K562 (cell line): ENCODE measurements around the gene LAMB4. TPM values are rescaled to one million over a fixed set of nuclear protein-coding genes. Genes with fewer than 3 reads are reported as not detected.

Source experiments
- CEBPB ChIP-seq: fragments of 450-650 bp; IDR thresholded peaks from 2 replicates; pipeline ENCODE4 v1.6.1; 2016; ENCODE audit warnings: missing genetic modification characterization, missing compliant biosample characterization
- CEBPG ChIP-seq, 3 experiments: fragments of 200-800 bp in 1 of 3; sonication (Bioruptor generic) in 1 of 3; sonication (generic) in 1 of 3; formaldehyde crosslinking in 1 of 3; IDR thresholded peaks in 2 of 3; conservative IDR thresholded peaks in 1 of 3; 2 replicates each; pipeline versions ENCODE4 v1.6.1 to v1.8.0; 2016 to 2022; ENCODE audit warnings: missing compliant biosample characterization in 2 of 3, missing genetic modification characterization in 2 of 3, mild to moderate bottlenecking in 1 of 3, missing genetic modification reagents in 1 of 3
- CREB3L1 ChIP-seq: fragments of 450-650 bp; IDR thresholded peaks from 2 replicates; pipeline ENCODE4 v1.6.1; 2014; ENCODE audit warnings: low read depth, mild to moderate bottlenecking, moderate library complexity, borderline replicate concordance
- ELF4 ChIP-seq: fragments of 450-650 bp; formaldehyde crosslinking; IDR thresholded peaks from 2 replicates; pipeline ENCODE4 v1.4.0; 2022; ENCODE audit warnings: missing genetic modification characterization
- FOXO4 ChIP-seq: fragments of 450-650 bp; formaldehyde crosslinking; IDR thresholded peaks from 2 replicates; pipeline ENCODE4 v1.4.0; 2020; ENCODE audit warnings: mild to moderate bottlenecking, moderate library complexity
- HEY1 ChIP-seq: fragments of 250-450 bp; sonication (Bioruptor Pico); IDR thresholded peaks from 2 replicates; pipeline ENCODE4 v1.5.0; 2020; ENCODE audit warnings: mild to moderate bottlenecking, moderate library complexity, borderline replicate concordance
- KAT7 ChIP-seq: sonication (generic); formaldehyde crosslinking; IDR thresholded peaks from 2 replicates; pipeline ENCODE4 v1.8.0; 2022; ENCODE audit warnings: missing genetic modification reagents, mild to moderate bottlenecking, borderline replicate concordance
- KLF1 ChIP-seq: fragments of 450-650 bp; IDR thresholded peaks from 2 replicates; pipeline ENCODE4 v1.6.1; 2016; ENCODE audit warnings: missing genetic modification characterization, missing compliant biosample characterization
- NFRKB ChIP-seq: fragments of 450-650 bp; IDR thresholded peaks from 2 replicates; pipeline ENCODE4 v1.6.1; 2016; ENCODE audit warnings: low read depth
- PTBP1 ChIP-seq: fragments of 200-400 bp; formaldehyde crosslinking; IDR thresholded peaks from 2 replicates; pipeline ENCODE4 v1.6.1; 2017; ENCODE audit warnings: low read depth, low read length
- ZBTB2 ChIP-seq: fragments of 450-650 bp; IDR thresholded peaks from 2 replicates; pipeline ENCODE4 v1.6.1; 2016; ENCODE audit warnings: antibody characterized with exemption
- ZNF395 ChIP-seq: fragments of 200-800 bp; sonication (Bioruptor generic); IDR thresholded peaks from 2 replicates; pipeline ENCODE4 v1.6.1; 2017; ENCODE audit warnings: missing genetic modification characterization, missing compliant biosample characterization
- ZNF609 ChIP-seq: sonication (generic); formaldehyde crosslinking; IDR thresholded peaks from 2 replicates; pipeline ENCODE4 v1.8.1; 2023; ENCODE audit warnings: missing genetic modification reagents, mild to moderate bottlenecking, borderline replicate concordance
- ZNF668 ChIP-seq: fragments of 250-450 bp; sonication (Bioruptor Pico); IDR thresholded peaks from 2 replicates; pipeline ENCODE4 v1.8.0; 2022; ENCODE audit warnings: mild to moderate bottlenecking, inconsistent platforms
- ZNF766 ChIP-seq: fragments of 200-800 bp; sonication (Bioruptor generic); conservative IDR thresholded peaks from 2 replicates; pipeline ENCODE4 v1.6.1; 2016; ENCODE audit warnings: missing genetic modification characterization, missing compliant biosample characterization
- polyA plus RNA-seq, 8 experiments: library from polyadenylated mRNA; depleted of rRNA in 4 of 8; stranded (reverse) in 5 of 8; unstranded in 3 of 8; fragments of >200 nt; fragmentation: Nextera tagmentation in 2 of 8; fragmentation: Illumina TruSeq in 1 of 8; extraction: Ambion mirVana in 2 of 8; extraction: Trizol in 1 of 8; gene quantifications; 2 replicates each; pipeline versions ENCODE4 v1.2.1 to v1.2.3, GENCODE V29; 2011 to 2014; ENCODE audit warnings: inconsistent platforms in 1 of 8, missing spikeins in 1 of 8
- total RNA-seq, 7 experiments: library from RNA; depleted of rRNA in 6 of 7; stranded (reverse); fragments of >200 nt in 6 of 7; fragmentation: Illumina TruSeq in 2 of 7; extraction: Trizol in 2 of 7; gene quantifications; 2 replicates each; pipeline versions ENCODE4 v1.2.1 to v1.2.3, GENCODE V29; 2011 to 2021; ENCODE audit warnings: low replicate concordance in 1 of 7

The LAMB4 gene
- total and polyA plus RNA-seq, 9 of the 15 experiments (the other 6 are each of a cell fraction or from before 2014, with no cell fraction given), result 0.06 to 0.13 (median 0.07) TPM; not detected in 6

- TF ChIP-seq ZNF609 (CRISPR knock-in tag) (no peak), CREB3L1 (peak; percentile 31; the same call in 1 of the 2 replicates), KAT7 (CRISPR knock-in tag) (no peak), PTBP1 (no peak), ZNF668 (CRISPR knock-in tag) (no peak), CEBPB (peak; percentile 97), NFRKB (0 out of 2 replicates have a peak, but pooled peaks have one; percentile 5), ZNF395 (CRISPR knock-in tag) (0 out of 2 replicates have a peak, but pooled peaks have one; percentile 33), KLF1 (tag) (0 out of 2 replicates have a peak, but pooled peaks have one; percentile 19), CEBPG (CRISPR knock-in tag; IDR thresholded peaks at IDR 0.05) (peak; percentile 50; the same call in 1 of the 2 replicates), CEBPG (tag; conservative IDR thresholded peaks at IDR 0.05 in 1 of 2, IDR thresholded peaks at IDR 0.05 in 1 of 2) (peak; percentile 73 to 83), ZNF766 (CRISPR knock-in tag) (0 out of 2 replicates have a peak, but pooled peaks have one; percentile 19), ZBTB2 (no peak), FOXO4 (no peak), HEY1 (CRISPR knock-in tag) (no peak), ELF4 (CRISPR knock-in tag) (no peak)
Measured at GRCh38 chr7:108104324-108104723, 25.8 kb downstream of the LAMB4 start (continued).
